ENCODE measurements around the gene FADS3.
"Not testable (repeated sequence)": the region's sequence is repeated elsewhere in the genome, so short reads cannot be mapped to it uniquely, and the experiment has no call there.

Gene FADS3

DNA sequence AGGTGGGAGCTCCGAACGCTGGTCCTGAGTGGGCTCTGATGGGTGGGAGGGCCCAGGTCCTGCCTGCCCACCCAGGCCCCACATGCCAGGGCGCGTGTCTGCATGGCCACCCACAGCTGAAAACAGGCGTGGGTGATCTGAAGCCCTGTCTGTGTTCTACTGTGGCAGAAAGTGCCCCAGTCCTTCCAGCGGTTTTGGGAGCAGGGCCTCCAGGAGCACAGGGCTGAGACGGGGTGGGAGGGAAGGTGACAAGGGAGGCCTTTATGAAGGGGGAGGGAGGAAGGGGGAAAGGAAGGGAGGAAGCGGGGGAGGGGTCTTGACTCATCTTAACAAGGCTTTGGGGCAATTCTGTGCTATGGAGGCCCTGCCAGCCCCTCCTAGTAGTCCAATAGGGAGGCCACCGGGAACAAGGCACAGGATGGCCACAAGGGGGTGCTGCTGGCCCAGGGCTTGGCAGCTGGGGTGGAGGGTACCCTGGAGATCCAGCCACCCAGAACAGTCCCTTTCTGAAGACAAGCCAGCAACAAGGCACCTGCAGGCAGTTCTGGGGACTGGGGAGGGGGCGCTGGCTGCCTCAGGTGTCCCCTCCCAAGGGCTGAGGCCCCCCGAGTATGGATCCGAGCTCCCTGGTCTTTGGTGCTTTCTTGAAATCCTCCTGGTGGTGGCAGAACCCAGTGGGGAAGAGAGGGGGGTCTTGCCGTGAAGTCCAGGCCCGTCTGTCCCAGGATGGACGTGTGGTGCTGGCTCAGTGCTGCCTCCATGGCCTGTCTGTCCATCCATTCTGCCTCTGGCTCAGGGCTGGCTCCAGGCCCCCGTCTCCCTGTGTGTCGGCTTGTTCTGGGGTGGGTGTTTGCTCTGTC lies 6.3 kb upstream of the FADS3 start:
- DNase-seq, result no peak

DNA sequence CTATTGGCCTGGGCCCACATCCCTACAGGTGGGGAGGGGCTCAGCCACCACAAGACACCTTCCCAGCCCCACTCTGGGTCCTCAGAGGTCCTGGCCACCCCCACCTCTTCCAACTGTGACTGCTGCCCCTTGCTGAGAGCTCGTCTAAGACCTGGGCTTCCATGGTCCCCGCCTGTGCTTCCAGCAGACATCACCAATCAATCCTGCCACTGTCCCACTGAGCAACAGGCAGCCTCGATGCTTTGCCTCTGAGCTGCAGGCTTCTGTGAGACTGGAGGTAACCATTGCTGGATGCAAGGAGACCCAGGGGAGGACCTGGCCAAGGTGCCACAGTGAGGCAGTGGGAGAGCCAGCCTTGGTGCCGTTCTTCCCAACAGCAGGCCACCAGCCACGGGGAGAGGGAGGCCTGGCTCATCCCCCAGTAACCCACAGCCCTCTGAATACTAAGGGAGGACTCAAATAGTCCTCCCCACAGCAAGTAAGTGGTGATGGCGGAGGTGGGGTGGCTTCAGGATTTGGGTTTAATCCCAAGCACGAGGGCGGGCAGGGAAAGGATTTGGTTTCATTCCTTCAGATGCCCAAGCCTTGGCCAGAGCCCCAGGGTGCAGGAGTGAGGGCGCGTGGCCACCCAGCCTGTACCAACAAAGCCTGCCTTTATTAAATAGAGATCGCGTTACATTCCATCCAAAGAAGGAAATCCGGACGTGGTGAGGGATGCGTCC lies 5.5 kb upstream of the FADS3 start:
- DNase-seq, result no peak

DNA sequence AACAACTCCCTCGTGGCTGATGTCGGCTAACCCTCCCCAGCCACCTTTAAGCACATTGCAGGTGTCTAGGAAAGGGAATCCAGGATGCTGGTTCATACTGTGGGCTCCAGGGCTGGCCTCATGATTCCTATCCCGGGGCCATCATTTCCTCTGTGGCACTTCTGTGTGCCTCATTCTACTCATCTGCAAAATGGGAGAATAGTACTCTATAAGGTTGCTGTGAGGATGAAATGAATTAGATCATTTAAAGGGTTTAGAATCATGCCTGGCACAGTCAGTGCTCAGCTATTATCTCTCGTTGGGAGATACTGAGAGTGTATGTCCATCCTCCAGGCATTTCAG lies 4.3 kb upstream of the FADS3 start:
- DNase-seq, result no peak

DNA sequence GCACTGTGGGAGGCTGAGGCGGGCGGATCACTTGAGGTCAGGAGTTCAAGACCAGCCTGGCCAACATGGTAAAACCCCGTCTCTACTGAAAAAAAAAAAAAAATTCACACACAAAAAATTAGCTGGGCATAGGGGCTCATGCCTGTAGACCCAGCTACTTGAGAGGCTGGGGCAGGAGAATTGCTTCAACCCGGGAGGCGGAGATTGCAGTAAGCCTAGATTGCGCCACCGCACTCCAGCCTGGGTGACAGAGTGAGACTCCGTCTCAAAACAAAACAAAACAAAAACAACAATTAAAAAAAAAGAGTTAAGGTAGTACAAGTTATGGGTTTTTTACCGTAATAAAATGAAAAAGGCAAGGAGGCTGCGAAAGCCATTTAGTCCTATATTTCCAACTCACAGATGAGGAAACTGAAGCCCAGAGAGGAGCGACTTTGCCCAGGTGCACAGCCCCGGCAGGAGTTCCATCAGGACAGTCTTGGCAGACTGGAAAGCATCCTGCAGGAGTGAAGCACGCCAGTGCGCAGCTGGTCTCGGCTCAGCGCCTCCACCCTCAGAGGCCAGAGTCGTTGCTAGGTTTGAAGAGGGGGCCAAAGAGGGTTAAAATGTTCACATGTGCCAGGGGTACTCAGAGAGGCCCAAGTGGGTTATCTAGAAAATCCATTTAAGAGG lies 3.8 kb upstream of the FADS3 start:
- DNase-seq, result no peak

DNA sequence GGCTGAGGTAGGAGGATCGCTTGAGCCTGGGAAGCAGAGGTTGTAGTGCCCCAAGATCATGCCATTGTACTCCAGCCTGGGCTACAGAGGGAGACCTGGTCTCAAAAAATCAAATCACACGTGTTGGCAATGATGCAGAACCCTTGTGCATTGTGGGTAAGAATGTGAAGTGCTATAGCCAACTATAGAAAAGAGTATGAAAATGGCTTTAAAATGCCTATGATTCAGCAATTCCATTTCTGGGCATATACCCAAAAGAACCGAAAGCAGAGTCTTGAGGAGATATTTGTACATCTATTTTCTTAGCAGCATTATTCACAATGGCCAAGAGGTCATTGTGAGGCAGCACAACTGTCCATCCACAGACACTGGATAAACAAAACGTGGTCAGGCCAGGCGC lies 2.6 kb upstream of the FADS3 start:
- no peak for DNase-seq

DNA sequence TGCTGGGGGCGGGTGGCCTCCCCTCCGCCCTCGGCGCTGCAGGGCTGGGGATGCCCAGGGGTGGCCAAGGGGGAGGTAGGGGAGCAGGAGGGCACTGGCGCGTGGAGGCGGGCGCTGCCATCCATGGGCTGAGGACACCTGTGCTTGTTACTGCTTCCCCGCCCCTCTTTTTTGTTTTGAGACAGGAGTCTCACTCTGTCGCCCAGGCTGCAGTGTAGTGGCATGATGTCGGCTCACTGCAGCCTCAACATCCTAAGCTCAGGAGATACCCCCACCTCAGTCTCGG lies 683 bp upstream of the FADS3 start:
- no peak for DNase-seq

DNA sequence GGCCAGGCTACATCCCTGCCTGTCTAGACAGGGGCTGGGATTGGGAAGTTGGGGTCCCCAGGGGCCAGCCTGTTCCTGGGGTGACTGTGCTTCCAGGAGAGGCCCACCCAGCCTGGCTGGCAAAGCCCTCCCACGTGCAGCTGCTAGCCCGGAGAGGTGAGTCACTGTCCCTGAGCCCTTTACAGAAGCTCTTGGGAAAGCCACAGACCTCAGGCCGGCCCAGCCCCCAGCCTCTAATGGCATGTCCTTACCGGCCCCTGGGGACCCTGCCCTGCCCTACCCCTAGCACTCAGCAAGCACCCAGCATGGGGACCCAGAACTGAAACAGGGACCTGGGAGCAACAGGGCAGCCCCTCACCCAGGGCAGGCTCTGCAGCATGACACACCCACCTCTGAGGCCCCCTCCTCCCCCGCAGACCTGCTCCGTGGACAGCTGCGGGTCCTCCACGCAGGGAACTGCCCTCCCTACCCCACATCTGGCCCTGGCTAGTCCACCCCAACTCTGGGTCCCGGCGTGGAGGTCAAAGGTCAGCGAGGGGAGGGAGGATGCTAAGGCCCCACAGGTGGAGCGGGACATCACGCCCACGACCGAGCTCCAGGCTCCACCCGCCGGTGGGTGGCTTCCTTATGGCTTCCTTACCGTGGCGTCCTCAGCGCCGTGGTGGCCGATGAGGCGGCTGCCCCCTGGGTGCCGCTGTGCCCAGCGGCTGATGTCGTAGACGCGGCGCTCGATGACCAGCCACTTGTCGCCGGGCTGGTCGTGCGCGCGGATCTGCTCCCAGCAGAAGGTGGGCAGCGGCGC lies 615 bp downstream of the FADS3 start:
- DNase-seq, result no peak

DNA sequence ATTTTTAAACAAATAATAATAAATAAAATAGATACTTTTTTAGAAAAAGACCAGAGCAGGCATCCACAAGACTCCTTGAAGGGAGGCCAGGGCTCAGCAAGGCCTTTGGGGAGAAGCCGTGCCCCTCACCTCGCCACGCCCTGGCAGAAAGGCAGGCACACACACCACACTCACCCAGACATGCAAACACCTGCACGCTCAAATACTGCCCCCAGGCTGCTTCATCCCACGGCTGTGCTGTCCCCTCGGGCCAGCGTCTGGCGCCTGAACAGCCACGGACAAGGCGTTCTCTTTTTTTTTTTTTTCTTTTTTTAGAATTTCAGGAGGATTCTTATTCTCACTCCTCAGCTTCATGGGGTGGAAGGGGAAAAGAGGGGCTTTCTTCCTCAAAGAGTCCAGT lies 1.5 kb downstream of the FADS3 start:
- no peak for DNase-seq

DNA sequence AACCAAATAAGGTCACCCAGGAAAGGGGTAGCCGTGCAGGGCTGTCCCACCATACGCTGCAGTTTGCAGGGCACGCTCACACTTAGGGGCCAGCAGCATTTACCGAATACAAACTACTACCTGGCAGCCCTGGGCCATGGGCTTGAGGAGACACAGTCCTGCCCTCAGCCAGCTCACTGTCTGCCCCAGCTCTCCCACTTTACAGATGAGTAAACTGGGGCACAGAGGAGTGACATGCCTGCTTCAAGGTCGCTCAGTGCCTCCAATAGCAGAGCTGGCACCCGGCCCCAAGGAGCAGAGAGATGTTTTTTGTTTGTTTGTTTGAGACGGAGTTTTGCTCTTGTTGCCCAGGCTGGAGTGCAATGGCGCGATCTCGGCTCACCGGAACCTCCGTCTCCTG lies 2.8 kb downstream of the FADS3 start:
- no peak for DNase-seq

DNA sequence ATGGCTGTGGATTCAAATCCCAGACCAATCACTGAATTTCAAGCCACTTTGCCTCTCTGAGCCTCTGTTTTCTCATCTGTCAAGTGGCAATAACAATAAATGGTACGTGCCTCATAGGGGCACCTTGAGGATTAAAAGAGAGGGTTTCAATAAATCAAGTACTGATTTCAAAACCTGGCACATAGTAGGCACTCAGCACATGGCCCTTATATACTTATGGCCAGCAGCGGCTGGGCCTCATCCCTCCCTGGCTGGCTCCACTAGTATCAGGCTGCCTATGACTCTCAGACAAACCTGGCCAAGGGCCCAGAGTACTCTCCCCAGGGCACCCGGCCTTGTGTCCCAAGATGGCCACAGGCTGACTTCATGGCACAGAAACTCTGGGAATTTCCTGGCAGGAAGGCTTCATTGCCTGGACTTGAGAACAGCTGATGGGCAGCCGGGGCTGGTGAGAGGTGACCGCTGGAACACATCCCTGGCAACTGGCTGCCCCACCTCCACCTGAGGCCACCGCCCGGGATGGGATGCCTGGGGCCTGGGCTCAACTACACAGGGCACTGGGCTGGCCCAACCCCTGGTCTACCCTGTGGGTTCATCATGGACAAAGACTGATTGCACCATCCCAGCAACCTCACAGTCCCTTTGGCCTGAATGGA lies 3.4 kb downstream of the FADS3 start:
- no peak for DNase-seq

DNA sequence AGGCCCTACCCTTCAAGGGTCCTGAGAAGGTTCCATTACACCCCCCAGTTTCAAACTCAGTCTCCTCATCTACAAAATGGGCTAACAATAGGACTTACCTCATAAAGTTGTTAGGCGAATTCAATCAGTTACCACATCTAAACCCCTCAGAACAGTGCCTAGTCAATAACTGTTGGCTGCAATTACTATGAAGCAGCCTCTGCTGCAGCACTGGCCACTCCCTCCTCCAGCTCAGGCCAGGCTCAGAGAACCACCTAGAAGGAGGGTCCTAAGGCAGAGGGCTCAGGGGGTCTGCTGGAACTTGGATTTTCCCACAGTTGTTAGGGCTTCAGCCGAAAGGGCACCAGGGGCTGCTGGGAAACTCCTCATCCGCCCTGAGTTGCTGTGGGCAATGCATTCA lies 4.7 kb downstream of the FADS3 start:
- DNase-seq, result no peak

DNA sequence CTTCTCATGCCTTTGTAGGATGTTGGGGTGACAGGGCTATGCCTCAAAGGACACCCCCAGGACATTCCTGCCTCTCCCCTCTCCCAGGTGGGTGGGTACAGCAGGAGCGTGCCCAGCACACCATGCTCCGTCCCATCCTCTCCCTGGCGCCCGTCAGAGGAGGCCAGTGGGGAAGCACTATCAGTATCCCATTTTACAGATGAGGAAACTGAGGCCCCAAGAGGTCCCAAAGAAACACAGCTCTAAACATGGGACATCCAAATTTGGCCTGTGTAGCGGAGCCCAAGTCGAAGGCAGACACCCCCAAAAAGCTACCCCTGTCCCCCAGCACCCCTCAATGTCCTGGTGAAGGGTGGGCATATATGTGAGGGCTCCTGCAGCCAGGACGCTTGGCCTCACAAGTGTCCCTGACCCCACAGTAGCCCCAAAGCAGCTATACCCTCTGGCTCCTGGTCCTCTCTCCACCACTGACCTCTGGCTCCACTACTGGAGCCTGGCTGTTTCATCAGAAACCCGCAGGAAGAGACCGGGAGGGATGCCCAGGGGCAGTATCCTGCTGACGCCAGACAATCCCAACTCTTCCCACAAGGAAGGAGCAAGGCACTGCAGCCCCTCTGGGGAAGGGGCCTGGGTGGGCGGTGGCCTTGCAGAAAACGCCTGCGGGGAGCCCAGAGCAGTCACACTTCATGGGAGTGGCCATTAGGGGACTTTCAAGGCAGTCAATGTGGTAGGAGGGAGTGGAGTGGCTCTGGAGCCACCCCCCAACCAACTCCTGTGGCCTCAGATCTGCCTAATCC lies 5.4 kb downstream of the FADS3 start:
- no peak for DNase-seq

DNA sequence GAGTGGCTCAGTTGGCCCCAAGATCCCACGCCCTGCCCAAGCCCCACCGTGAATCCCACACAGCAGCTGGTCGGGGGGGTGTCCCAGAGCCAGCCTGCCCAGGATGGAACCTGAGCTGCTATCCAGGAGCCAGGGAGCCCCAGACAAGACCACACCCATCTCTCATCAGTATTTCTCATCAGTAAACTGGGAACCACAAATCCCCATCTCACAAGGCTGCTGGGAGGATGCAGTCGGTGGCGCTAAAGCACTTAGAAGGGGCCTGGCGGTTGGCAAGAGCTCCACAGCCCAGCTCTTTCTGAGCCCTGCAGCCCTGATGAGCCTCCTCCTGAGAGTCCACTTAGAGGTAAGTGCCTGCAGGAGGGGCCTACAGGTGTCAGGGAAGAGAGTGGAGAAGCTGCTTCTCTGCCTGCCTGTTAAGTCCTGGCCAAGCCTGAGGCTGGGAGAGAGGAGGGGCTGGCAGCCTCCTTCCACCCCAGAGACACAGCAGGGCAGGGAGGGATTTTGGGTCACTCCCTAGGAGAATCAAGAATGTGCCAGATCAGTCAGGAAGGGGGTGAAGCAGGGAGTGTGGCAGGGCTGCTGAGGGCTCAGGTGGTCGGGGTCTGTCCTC lies 6.1 kb downstream of the FADS3 start:
- no peak for DNase-seq

DNA sequence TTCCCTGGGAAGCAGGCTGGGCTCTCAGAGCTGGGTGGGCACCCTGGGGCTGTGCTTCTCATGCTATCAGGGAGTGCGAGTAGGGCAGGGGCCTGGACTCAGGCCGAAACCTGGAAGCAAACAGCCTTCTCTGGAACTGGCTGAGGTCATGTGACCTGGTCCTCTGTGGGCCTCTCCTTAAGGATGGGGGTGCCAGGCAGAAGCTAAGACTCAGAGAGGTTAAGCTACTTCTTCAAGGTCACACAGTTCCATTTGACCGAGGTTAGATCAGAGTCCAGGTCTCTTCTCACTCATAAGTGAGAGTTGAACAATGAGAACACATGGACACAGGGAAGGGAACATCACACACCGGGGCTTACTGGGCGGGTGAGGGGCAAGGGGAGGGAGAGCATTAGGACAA lies 7.4 kb downstream of the FADS3 start:
- DNase-seq, result no peak

DNA sequence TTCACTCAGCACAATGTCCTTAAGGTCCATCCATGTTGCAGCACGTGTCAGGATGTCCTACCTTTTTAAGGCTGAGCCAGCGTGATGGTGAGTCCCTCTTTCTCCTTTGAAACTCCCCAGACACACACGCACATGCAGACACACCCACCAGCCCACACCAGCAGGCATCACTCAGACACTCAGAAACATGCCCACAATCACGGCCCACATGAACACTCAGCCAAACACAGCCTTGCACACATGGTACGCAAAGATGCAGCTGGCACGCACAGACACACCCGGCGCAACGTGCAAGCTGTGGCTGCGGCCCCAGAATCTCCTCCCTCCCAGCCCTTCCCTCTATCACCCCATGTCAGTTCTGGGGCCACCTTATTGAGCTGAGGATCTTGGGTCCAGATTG lies 8.0 kb downstream of the FADS3 start:
- DNase-seq, result no peak

DNA sequence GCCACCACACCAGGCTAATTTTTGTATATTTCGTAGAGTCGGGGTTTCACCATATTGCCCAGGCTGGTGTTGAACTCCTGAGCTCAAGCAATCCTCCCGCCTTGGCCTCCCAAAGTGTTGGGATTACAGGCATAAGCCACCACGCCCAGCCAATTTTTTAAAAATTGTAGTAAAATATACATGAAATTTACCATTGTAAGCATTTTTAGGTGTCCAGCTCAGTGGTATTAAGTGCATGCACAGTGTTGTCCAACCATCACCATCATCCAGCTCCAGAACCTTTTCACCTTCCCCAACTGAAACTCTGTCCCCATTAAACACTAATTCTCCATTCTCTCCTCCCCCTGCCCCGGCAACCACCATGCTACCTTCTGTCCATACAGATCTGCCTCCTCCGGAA lies 8.5 kb downstream of the FADS3 start:
- no peak for DNase-seq

DNA sequence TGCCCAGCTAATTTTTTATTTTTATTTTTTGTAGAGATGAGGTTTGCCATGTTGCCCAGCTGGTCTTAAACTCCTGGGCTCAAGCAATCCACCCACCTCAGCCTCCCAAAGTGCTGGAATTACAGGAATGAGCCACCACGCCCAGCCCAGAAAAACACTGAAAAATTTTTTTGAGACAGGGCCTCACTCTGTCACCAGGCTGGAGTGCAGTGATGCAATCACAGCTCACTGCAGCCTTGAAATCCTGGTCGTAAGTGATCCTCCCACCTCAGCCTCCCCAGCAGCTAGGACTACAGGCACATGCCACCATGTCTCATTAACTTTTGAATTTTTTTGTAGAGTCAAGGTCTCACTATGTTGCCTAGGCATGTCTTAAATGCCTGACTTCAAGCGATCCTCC lies 9.1 kb downstream of the FADS3 start:
- DNase-seq, result not testable (repeated sequence)

DNA sequence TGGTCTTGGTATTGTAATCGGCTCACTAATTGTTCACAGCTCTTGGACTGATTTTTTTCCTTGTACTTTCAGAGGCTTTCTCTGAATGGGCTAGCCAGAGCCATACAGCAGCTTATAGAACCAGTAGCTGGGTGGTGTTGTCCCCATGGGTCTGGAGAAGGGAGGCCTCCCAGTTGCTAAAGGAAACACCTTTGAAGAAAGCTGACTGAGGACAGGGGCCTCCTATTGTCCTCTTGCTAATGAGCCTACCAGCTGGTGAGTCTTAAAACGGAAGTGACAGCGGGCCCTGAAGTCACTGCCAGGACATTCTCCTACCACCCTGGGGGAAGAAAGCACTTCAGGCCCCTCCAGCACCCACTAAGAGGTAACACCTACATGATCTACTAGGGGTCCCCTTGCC lies 9.9 kb downstream of the FADS3 start:
- DNase-seq, result no peak

DNA sequence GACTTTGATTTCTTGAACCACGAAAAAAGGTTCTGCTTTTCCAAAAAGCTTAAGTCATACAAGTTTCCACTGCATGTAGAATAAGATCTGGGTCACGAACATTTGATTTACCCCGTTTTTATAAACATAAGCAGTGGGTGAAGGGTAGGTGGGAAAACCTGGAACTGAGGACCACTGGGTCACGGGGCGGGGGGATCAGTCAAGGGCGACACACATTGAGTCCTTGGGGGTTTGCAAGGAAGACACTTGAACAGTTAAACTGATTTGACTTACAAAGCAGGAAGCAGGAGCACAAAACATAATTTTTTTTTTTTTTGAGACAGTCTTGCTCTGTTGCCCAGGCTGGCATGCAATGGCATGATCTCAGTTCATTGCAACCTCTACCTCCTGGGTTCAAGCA lies 10.9 kb downstream of the FADS3 start:
- no peak for DNase-seq

DNA sequence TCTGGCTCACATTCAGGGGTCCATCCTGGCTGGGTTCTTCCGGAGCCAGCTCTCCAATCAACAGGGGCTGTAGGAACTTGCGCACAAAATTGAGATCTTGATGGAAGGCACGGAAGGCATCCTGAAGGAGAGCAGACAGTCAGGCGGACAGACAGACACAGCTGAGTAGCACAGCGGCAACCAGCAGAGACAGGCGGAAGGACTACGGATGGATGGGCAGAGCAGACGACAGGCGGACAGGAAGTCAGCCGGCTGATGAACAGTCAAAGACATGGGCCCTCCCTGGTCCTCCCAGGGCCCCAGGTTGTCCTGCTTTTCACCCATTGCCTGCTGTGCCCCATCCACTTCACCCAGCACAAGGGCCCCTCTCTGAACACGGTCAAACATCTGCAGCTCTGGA lies 11.3 kb downstream of the FADS3 start:
- no peak for DNase-seq

DNA sequence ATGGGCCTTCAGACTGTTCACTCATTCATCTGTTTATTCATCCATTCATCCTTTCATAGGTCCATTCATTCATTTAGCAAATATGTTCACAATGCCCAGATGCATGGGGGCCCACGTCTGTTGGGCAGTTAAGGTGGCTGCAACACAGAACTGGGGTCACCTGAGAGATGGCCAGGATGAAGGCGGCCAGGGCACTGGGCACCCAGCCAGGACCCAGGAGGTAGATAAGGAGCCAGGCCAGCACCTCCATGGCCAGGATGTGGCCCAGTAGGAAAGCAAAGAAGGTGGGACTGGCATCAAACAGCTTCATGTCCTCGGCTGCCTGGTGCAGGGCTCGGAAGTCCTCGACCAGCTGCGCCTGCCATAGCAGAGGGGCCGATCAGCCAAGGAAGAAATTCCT lies 12.2 kb downstream of the FADS3 start:
- DNase-seq, result no peak

DNA sequence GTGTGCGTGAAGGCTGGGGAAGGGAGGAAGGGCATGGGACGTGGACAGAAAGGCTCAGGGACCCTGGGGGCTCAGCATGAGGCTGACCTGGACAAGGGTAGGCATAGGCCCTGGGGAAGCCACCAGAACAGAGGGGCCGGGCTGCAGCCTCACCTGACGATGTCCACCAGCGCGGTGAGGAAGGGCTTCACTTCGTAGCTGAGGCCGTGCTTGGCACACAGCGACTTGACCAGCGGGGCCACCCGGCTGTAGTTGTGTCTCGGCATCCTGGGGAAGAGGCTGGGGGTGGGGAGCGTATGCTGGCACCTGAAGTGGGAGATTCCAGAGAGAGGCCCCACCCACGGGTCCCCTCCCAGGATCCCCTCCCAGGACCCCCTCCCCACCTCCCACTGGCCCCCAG lies 15.6 kb downstream of the FADS3 start:
- DNase-seq, result no peak

All from cerebellar nuclear complex (tissue), 1 donor.